Measurements from ENCODE around the gene RCBTB2.

The RCBTB2 gene

GRCh38 chr13:48527955-48528354, 4.9 kb downstream of the RCBTB2 start (continued):
- no peak for TF ChIP-seq ZNF366 (tag by site-specific recombination; conservative IDR thresholded peaks at IDR 0.05)
- TF ChIP-seq SCRT2 (tag by site-specific recombination; IDR thresholded peaks at IDR 0.05) = no peak
- TF ChIP-seq ZNF596 (tag by site-specific recombination; IDR thresholded peaks at IDR 0.05) = no peak
- no peak for TF ChIP-seq ZNF664 (tag by site-specific recombination; IDR thresholded peaks at IDR 0.05)
- TF ChIP-seq ZNF132 (tag by site-specific recombination; IDR thresholded peaks at IDR 0.05; ENCODE audit: borderline replicate concordance) = no peak
- TF ChIP-seq, protein P1, sequence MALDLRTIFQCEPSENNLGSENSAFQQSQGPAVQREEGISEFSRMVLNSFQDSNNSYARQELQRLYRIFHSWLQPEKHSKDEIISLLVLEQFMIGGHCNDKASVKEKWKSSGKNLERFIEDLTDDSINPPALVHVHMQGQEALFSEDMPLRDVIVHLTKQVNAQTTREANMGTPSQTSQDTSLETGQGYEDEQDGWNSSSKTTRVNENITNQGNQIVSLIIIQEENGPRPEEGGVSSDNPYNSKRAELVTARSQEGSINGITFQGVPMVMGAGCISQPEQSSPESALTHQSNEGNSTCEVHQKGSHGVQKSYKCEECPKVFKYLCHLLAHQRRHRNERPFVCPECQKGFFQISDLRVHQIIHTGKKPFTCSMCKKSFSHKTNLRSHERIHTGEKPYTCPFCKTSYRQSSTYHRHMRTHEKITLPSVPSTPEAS (tag by site-specific recombination; IDR thresholded peaks at IDR 0.05) = no peak

- H3K36me3 ChIP-seq (ENCODE audit: control insufficient read depth in 2 of 2, insufficient read depth in 1 of 2, low read length in 2 of 2) = no peaks in the 10 kb centered on the region
- no peaks in the 10 kb centered on the region for H3K9me3 ChIP-seq (ENCODE audit: control insufficient read depth, insufficient read depth, low read depth, low read length)
- no peaks in the 10 kb centered on the region for H3K4me1 ChIP-seq (ENCODE audit: control insufficient read depth, insufficient read depth, low read length)
- ChIA-PET CTCF (no interaction called here), POLR2A (no interaction called here)
- TF ChIP-seq ZNF433 (tag by site-specific recombination; IDR thresholded peaks at IDR 0.05; ENCODE audit: low read depth) (no peak), ZNF544 (tag by site-specific recombination; IDR thresholded peaks at IDR 0.05) (no peak), PRDM1 (tag by site-specific recombination; IDR thresholded peaks at IDR 0.05) (no peak), ZEB2 (tag by site-specific recombination; IDR thresholded peaks at IDR 0.05) (no peak), ZBTB20 (tag by site-specific recombination; IDR thresholded peaks at IDR 0.05) (no peak)
- no peak overlapping the region for H3K4me3 ChIP-seq (ENCODE audit: low read depth, low read length)
- no peak overlapping the region for H3K27ac ChIP-seq (ENCODE audit: extremely low read depth, low read depth, low read length)
Measured at GRCh38 chr13:48526286-48526685, 6.6 kb downstream of the RCBTB2 start.

DNA sequence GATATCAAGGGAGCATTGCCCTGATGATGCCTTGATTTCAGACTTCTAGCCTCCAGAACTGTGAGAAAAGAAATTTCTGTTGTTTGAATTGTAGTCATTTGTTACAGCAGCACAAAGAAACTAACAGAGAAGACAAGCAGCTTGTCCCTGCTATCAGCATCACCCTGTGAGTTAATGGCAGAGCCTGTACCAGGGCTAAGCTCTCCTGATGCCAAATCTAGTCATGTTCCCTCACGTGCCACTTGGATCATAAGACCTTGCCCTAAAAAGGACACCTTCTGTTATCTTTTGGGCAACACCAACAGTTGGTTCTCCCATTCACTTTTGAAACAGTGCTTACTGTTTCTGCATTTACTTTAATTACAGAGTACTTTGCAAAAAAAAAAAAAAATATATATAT, 14.8 kb downstream of the RCBTB2 start:
- Histone ChIP-seq H3K9me3 (ENCODE audit: control insufficient read depth, insufficient read depth, low read depth, low read length) (no peaks in the 10 kb centered on the region), H3K4me3 (ENCODE audit: low read depth, low read length) (no peak overlapping the region), H3K4me1 (ENCODE audit: control insufficient read depth, insufficient read depth, low read length) (no peaks in the 10 kb centered on the region), H3K27ac (ENCODE audit: extremely low read depth, low read depth, low read length) (no peak overlapping the region), H3K36me3 (ENCODE audit: control insufficient read depth in 2 of 2, insufficient read depth in 1 of 2, low read length in 2 of 2) (no peaks in the 10 kb centered on the region)
- TF ChIP-seq, protein P2, sequence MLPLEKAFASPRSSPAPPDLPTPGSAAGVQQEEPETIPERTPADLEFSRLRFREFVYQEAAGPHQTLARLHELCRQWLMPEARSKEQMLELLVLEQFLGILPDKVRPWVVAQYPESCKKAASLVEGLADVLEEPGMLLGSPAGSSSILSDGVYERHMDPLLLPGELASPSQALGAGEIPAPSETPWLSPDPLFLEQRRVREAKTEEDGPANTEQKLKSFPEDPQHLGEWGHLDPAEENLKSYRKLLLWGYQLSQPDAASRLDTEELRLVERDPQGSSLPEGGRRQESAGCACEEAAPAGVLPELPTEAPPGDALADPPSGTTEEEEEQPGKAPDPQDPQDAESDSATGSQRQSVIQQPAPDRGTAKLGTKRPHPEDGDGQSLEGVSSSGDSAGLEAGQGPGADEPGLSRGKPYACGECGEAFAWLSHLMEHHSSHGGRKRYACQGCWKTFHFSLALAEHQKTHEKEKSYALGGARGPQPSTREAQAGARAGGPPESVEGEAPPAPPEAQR (tag by site-specific recombination; IDR thresholded peaks at IDR 0.05) = no peak
- TF ChIP-seq ZNF146 (tag by site-specific recombination; IDR thresholded peaks at IDR 0.05) = no peak
- TF ChIP-seq ZNF221 (tag by site-specific recombination; IDR thresholded peaks at IDR 0.05; ENCODE audit: borderline replicate concordance) = no peak
- no peak for TF ChIP-seq ZNF426 (tag by site-specific recombination; IDR thresholded peaks at IDR 0.05)
- ChIA-PET CTCF (interaction anchor here (0.5 to 0.6 kb wide), 2 partner anchors 11 to 717 kb away, joined by 3 to 4 read pairs; no protein-coding TSS in a partner anchor), POLR2A (no interaction called here)

DNA sequence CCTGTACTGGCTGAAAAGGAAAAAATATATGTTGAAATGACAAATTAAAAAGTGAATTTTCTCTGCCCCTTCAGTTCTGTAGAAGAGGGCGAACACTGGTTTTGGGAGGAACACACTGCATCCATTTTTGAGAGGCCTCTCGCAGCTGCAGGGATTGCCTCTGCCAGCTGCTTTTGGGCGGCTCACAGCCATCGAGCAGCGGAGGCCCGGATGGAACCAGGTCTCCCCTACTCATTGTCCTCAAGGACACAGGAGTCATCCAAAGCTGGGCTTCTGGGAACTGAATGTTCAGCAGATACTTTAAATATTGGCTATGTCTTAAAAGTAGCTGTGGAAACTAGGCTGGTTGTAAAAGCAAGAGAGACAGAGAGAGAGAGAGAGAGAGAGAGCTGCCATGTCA, 17.1 kb downstream of the RCBTB2 start:
- POLR2A ChIA-PET = no interaction called here
- no peaks in the 10 kb centered on the region for H3K9me3 ChIP-seq (ENCODE audit: control insufficient read depth, insufficient read depth, low read depth, low read length)
- H3K4me3 ChIP-seq (ENCODE audit: low read depth, low read length) = no peak overlapping the region
- TF ChIP-seq ZNF548 (tag by site-specific recombination; IDR thresholded peaks at IDR 0.05) (no peak), ZNF19 (tag by site-specific recombination; IDR thresholded peaks at IDR 0.05; ENCODE audit: low read depth) (no peak), GFI1B (tag by site-specific recombination; IDR thresholded peaks at IDR 0.05) (no peak), IKZF3 (tag by site-specific recombination; IDR thresholded peaks at IDR 0.05) (no peak), ZNF211 (tag by site-specific recombination; IDR thresholded peaks at IDR 0.05; ENCODE audit: low read depth) (no peak), ZBTB48 (tag by site-specific recombination; IDR thresholded peaks at IDR 0.05) (no peak), HOXC10 (CRISPR knock-in tag; IDR thresholded peaks at IDR 0.05) (no peak)
- CTCF ChIA-PET = interaction anchor here (0.7 kb wide), 1 partner anchor 719 kb away, joined by 3 read pairs; no protein-coding TSS in a partner anchor
- H3K4me1 ChIP-seq (ENCODE audit: control insufficient read depth, insufficient read depth, low read length) = no peaks in the 10 kb centered on the region
- H3K36me3 ChIP-seq (ENCODE audit: control insufficient read depth in 2 of 2, insufficient read depth in 1 of 2, low read length in 2 of 2) = no peaks in the 10 kb centered on the region
- H3K27ac ChIP-seq (ENCODE audit: extremely low read depth, low read depth, low read length) = no peak overlapping the region
